Karpas-422 (cell line): ENCODE measurements around the gene DNAH9. TPM values are rescaled to one million over a fixed set of nuclear protein-coding genes. Genes with fewer than 3 reads are reported as not detected.

ENCODE experiments used
- DNase-seq: peaks from one replicate; pipeline ENCODE4 v3.0.0-alpha.2; 2015
- H2AFZ ChIP-seq: fragments of 200-600 bp; sonication (generic); 2 replicates; pipeline ENCODE4 v1.6.1; 2014; ENCODE audit warnings: antibody characterized with exemption, low read length, mixed read lengths
- H3K27ac ChIP-seq: fragments of 200-600 bp; sonication (generic); 2 replicates; pipeline ENCODE4 v1.5.1; 2014; ENCODE audit warnings: mild to moderate bottlenecking, low read length, moderate library complexity
- H3K27me3 ChIP-seq: fragments of 200-600 bp; sonication (generic); 2 replicates; pipeline ENCODE4 v1.6.1; 2014; ENCODE audit warnings: low read length, mixed read lengths
- H3K36me3 ChIP-seq: fragments of 200-600 bp; sonication (generic); 2 replicates; pipeline ENCODE4 v1.6.1; 2014; ENCODE audit warnings: low read length, mixed read lengths; ENCODE audit not compliant: insufficient read depth
- H3K4me1 ChIP-seq: fragments of 200-600 bp; sonication (generic); 2 replicates; pipeline ENCODE4 v1.6.1; 2014; ENCODE audit warnings: mild to moderate bottlenecking, low read length, mixed read lengths
- H3K4me2 ChIP-seq: fragments of 200-600 bp; sonication (generic); 2 replicates; pipeline ENCODE4 v1.6.1; 2014; ENCODE audit warnings: low read length, low read depth, mild to moderate bottlenecking; ENCODE audit not compliant: poor library complexity, severe bottlenecking
- H3K4me3 ChIP-seq: fragments of 200-600 bp; sonication (generic); 2 replicates; pipeline ENCODE4 v1.5.1; 2014; ENCODE audit warnings: mild to moderate bottlenecking, antibody characterized with exemption, low read length, mixed read lengths
- H3K79me2 ChIP-seq: fragments of 200-600 bp; sonication (generic); 2 replicates; pipeline ENCODE4 v1.6.1; 2014; ENCODE audit warnings: mild to moderate bottlenecking, low read length, mixed read lengths
- H3K9ac ChIP-seq: fragments of 200-600 bp; sonication (generic); 2 replicates; pipeline ENCODE4 v1.6.0; 2014; ENCODE audit warnings: low read length
- H3K9me2 ChIP-seq: fragments of 200-600 bp; sonication (generic), shearing (Covaris generic); replicated peaks from 2 replicates; pipeline ENCODE4 v1.6.0; 2014; ENCODE audit warnings: mild to moderate bottlenecking, low read length, moderate library complexity; ENCODE audit not compliant: insufficient read depth
- H3K9me3 ChIP-seq: fragments of 300-700, 200-600 bp; sonication (generic); 2 replicates; pipeline ENCODE4 v1.6.1; 2014; ENCODE audit warnings: low read length, mixed read lengths
- H4K20me1 ChIP-seq: fragments of 200-600 bp; sonication (generic); 2 replicates; pipeline ENCODE4 v1.6.1; 2014; ENCODE audit warnings: mild to moderate bottlenecking, antibody characterized with exemption, low read length, low read depth; ENCODE audit not compliant: insufficient read depth
- total RNA-seq: library from RNA; depleted of rRNA; stranded (reverse); fragments of >200 nt; shearing (Covaris generic); gene quantifications from 2 replicates; pipeline ENCODE4 v1.2.3, GENCODE V29; 2014; ENCODE audit warnings: low replicate concordance

The DNAH9 gene
- total RNA-seq, 1 experiment from 2014 or later = not detected

GRCh38 chr17:11618861-11619566, 20.7 kb downstream of the DNAH9 start:
- no peaks in the 10 kb centered on the region for H3K4me1 ChIP-seq
- no peaks in the 10 kb centered on the region for H3K9me3 ChIP-seq
- no peak overlapping the region for H3K4me3 ChIP-seq
- no peaks in the 10 kb centered on the region for H3K36me3 ChIP-seq
- H3K9me2 ChIP-seq = no peaks in the 10 kb centered on the region
- H3K27ac ChIP-seq = no peak overlapping the region
- no peak overlapping the region for H2AFZ ChIP-seq
- H3K79me2 ChIP-seq = no peaks in the 10 kb centered on the region
- H3K9ac ChIP-seq = no peak overlapping the region
- no peak overlapping the region for H3K4me2 ChIP-seq
- no peak for DNase-seq
- no peaks in the 10 kb centered on the region for H4K20me1 ChIP-seq
- no peaks in the 10 kb centered on the region for H3K27me3 ChIP-seq

- Histone ChIP-seq H3K36me3 (no peaks in the 10 kb centered on the region), H3K4me3 (no peak overlapping the region), H2AFZ (no peak overlapping the region), H3K9me3 (no peaks in the 10 kb centered on the region), H3K4me1 (no peaks in the 10 kb centered on the region), H3K9me2 (no peaks in the 10 kb centered on the region), H3K9ac (no peak overlapping the region), H3K79me2 (no peaks in the 10 kb centered on the region), H4K20me1 (no peaks in the 10 kb centered on the region), H3K4me2 (no peak overlapping the region), H3K27me3 (no peaks in the 10 kb centered on the region), H3K27ac (no peak overlapping the region)
- no peak for DNase-seq
These were observed 24.2 kb downstream of the DNAH9 start for GRCh38 chr17:11622492-11622891.

GRCh38 chr17:11624976-11625375, 26.7 kb downstream of the DNAH9 start:
- Histone ChIP-seq H3K4me3 (no peak overlapping the region), H2AFZ (no peak overlapping the region), H3K79me2 (no peaks in the 10 kb centered on the region), H4K20me1 (no peaks in the 10 kb centered on the region), H3K27ac (no peak overlapping the region), H3K9me3 (no peaks in the 10 kb centered on the region), H3K4me2 (no peak overlapping the region), H3K9ac (no peak overlapping the region), H3K9me2 (no peaks in the 10 kb centered on the region), H3K36me3 (no peaks in the 10 kb centered on the region), H3K27me3 (no peaks in the 10 kb centered on the region), H3K4me1 (no peaks in the 10 kb centered on the region)
- no peak for DNase-seq

- H3K9ac ChIP-seq = no peak overlapping the region
- H3K4me2 ChIP-seq = no peak overlapping the region
- no peak overlapping the region for H2AFZ ChIP-seq
- H3K27me3 ChIP-seq = no peaks in the 10 kb centered on the region
- H3K4me1 ChIP-seq = no peaks in the 10 kb centered on the region
- H3K79me2 ChIP-seq = no peaks in the 10 kb centered on the region
- no peaks in the 10 kb centered on the region for H3K9me2 ChIP-seq
- no peak overlapping the region for H3K27ac ChIP-seq
- H3K9me3 ChIP-seq = no peaks in the 10 kb centered on the region
- no peak overlapping the region for H3K4me3 ChIP-seq
- DNase-seq = no peak
- no peaks in the 10 kb centered on the region for H4K20me1 ChIP-seq
- no peaks in the 10 kb centered on the region for H3K36me3 ChIP-seq
These were observed 27.6 kb downstream of the DNAH9 start for GRCh38 chr17:11625878-11626277.

GRCh38 chr17:11627301-11627940, 29.2 kb downstream of the DNAH9 start:
- Histone ChIP-seq H3K4me1 (no peaks in the 10 kb centered on the region), H3K9me2 (no peaks in the 10 kb centered on the region), H3K27ac (no peak overlapping the region), H3K4me2 (no peak overlapping the region), H3K27me3 (no peaks in the 10 kb centered on the region), H3K36me3 (no peaks in the 10 kb centered on the region), H3K4me3 (no peak overlapping the region), H4K20me1 (no peaks in the 10 kb centered on the region), H3K9ac (no peak overlapping the region), H3K79me2 (no peaks in the 10 kb centered on the region), H3K9me3 (no peaks in the 10 kb centered on the region), H2AFZ (no peak overlapping the region)
- no peak for DNase-seq

- H2AFZ ChIP-seq = no peak overlapping the region
- H3K9me3 ChIP-seq = no peaks in the 10 kb centered on the region
- no peaks in the 10 kb centered on the region for H4K20me1 ChIP-seq
- no peaks in the 10 kb centered on the region for H3K79me2 ChIP-seq
- H3K27ac ChIP-seq = no peak overlapping the region
- no peaks in the 10 kb centered on the region for H3K4me1 ChIP-seq
- peak; percentile 46 for DNase-seq
- H3K9me2 ChIP-seq = no peaks in the 10 kb centered on the region
- H3K36me3 ChIP-seq = no peaks in the 10 kb centered on the region
- H3K9ac ChIP-seq = no peak overlapping the region
- no peaks in the 10 kb centered on the region for H3K27me3 ChIP-seq
- no peak overlapping the region for H3K4me2 ChIP-seq
- H3K4me3 ChIP-seq = no peak overlapping the region
These were observed 30.1 kb downstream of the DNAH9 start for GRCh38 chr17:11628374-11628773.

- H3K36me3 ChIP-seq = no peaks in the 10 kb centered on the region
- H4K20me1 ChIP-seq = no peaks in the 10 kb centered on the region
- H3K27me3 ChIP-seq = no peaks in the 10 kb centered on the region
- H3K9me3 ChIP-seq = no peaks in the 10 kb centered on the region
- H3K79me2 ChIP-seq = no peaks in the 10 kb centered on the region
- H2AFZ ChIP-seq = no peak overlapping the region
- no peak overlapping the region for H3K4me2 ChIP-seq
- no peaks in the 10 kb centered on the region for H3K9me2 ChIP-seq
- no peak overlapping the region for H3K4me3 ChIP-seq
- DNase-seq = no peak
- H3K27ac ChIP-seq = no peak overlapping the region
- H3K4me1 ChIP-seq = no peaks in the 10 kb centered on the region
- no peak overlapping the region for H3K9ac ChIP-seq
These were observed 30.6 kb downstream of the DNAH9 start for GRCh38 chr17:11628831-11629230.

GRCh38 chr17:11636771-11637170, 38.5 kb downstream of the DNAH9 start:
- Histone ChIP-seq H3K27ac (no peak overlapping the region), H3K4me1 (no peaks in the 10 kb centered on the region), H3K4me2 (no peak overlapping the region), H3K4me3 (no peak overlapping the region), H3K9me2 (no peaks in the 10 kb centered on the region), H2AFZ (no peak overlapping the region), H3K79me2 (no peaks in the 10 kb centered on the region), H3K36me3 (no peaks in the 10 kb centered on the region), H3K9me3 (no peaks in the 10 kb centered on the region), H3K9ac (no peak overlapping the region), H3K27me3 (no peaks in the 10 kb centered on the region), H4K20me1 (no peaks in the 10 kb centered on the region)
- DNase-seq = no peak
